Right renal cortex interstitium (tissue), 3 donors: Measurements from ENCODE around the gene SUSD3. TPM values are rescaled to one million over a fixed set of nuclear protein-coding genes. Genes with fewer than 3 reads are reported as not detected.

Experiments
- DNase-seq, 3 donors: peaks; one replicate each; pipeline ENCODE4 v3.0.0-alpha.2; 2013; ENCODE audit warnings: low read depth in 3 of 3, low spot score in 2 of 3
- polyA plus RNA-seq, 3 donors: library from polyadenylated mRNA; unstranded; fragments of 120-200 nt; gene quantifications; one replicate each; pipeline ENCODE4 v1.2.1, GENCODE V29; 2013; ENCODE audit not compliant: insufficient read length in 3 of 3

SUSD3 gene
- polyA plus RNA-seq, 3 donors: 6.1 to 7.8 (median 7.6) TPM

- no peak for DNase-seq
These were observed 30.0 kb upstream of the SUSD3 start for GRCh38 chr9:93028448-93029006.

GRCh38 chr9:93030642-93031628 lies 27.6 kb upstream of the SUSD3 start:
- DNase-seq: no peak

- DNase-seq: no peak
These were observed 26.7 kb upstream of the SUSD3 start for GRCh38 chr9:93031629-93032430.

GRCh38 chr9:93032545-93032944 lies 26.0 kb upstream of the SUSD3 start:
- no peak for DNase-seq

- no peak for DNase-seq
These were observed 25.0 kb upstream of the SUSD3 start for GRCh38 chr9:93033531-93033930.

GRCh38 chr9:93035106-93035660 lies 23.3 kb upstream of the SUSD3 start:
- DNase-seq: no peak

GRCh38 chr9:93035821-93036351 lies 22.6 kb upstream of the SUSD3 start:
- no peak for DNase-seq

- DNase-seq: no peak
These were observed 21.5 kb upstream of the SUSD3 start for GRCh38 chr9:93036887-93037475.

GRCh38 chr9:93037476-93037971 lies 21.0 kb upstream of the SUSD3 start:
- DNase-seq: no peak

GRCh38 chr9:93038918-93039317 lies 19.6 kb upstream of the SUSD3 start:
- no peak for DNase-seq

GRCh38 chr9:93039456-93039855 lies 19.0 kb upstream of the SUSD3 start:
- DNase-seq: no peak

GRCh38 chr9:93039976-93040375 lies 18.5 kb upstream of the SUSD3 start:
- DNase-seq: no peak

- DNase-seq: no peak
These were observed 18.1 kb upstream of the SUSD3 start for GRCh38 chr9:93040409-93040808.

- no peak for DNase-seq
These were observed 17.2 kb upstream of the SUSD3 start for GRCh38 chr9:93041108-93041802.

GRCh38 chr9:93043122-93043521 lies 15.4 kb upstream of the SUSD3 start:
- no peak for DNase-seq

GRCh38 chr9:93045521-93045920 lies 13.0 kb upstream of the SUSD3 start:
- DNase-seq: no peak

GRCh38 chr9:93048566-93049448 lies 9.7 kb upstream of the SUSD3 start:
- no peak for DNase-seq

- no peak for DNase-seq
These were observed 9.0 kb upstream of the SUSD3 start for GRCh38 chr9:93049491-93049890.

GRCh38 chr9:93050231-93050630 lies 8.3 kb upstream of the SUSD3 start:
- DNase-seq: no peak
